NCI-H226 (cell line): ENCODE data around the gene CIRBP.
"Not testable (repeated sequence)": the region's sequence is repeated elsewhere in the genome, so short reads cannot be mapped to it uniquely, and the experiment has no call there.

Experiments
- DNase-seq: peaks from one replicate; pipeline ENCODE4 v3.0.0-alpha.2; 2015

The CIRBP gene

DNA sequence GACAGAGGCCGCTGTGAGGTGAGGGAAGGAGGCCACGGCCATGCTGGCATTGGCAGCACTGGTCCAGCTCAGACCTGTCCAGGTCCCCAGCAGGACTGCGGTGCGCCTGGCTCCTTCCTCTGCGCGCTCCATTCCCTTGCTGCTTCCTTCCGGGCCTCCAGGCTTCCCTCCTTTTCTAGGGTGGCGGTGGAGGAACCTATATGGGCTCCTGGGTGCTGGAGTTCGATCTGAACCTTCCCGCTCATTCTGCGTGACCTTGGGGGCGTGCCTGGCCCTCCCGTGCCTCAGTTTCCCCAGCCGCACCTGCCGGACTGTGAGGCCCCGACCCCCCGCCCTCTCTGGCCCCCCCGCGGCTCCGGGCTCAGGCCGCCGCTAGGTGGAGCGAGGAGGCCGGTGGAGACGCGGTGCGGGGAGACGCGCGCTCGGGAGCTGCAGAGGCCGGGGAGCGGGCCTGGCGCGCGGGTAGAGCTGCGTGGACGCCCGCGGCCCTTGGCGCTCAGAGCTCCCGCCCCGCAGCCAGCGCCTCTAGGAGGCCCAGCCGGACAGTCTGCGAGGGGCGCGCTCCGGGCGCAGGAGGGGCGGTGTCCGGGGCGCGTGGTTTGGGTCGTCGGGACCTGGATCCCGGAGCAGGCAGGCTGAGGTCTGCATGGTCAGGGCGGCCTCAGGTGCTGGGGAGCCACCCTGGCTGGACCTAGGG lies 46.5 kb downstream of the CIRBP start:
- peak; percentile 17 for DNase-seq

DNA sequence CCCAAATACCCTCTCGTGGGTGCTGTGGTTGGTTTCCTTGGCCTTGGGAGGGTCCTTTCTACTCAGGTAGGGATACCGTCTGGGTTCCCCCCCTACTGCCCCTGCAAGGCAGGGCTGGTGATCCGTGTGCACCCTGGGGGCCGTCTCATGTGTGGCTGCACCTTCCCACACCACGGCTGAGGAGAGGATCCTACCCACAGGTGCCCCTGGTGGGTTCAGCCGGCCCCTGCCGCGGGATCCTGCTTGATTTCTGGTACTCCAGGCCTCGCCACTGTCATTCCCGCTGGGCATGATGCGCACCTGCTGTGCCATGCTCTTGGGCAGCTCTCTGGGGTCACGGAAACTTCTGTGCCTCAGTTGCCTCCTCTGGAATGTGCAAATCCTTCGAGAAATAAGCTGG lies 47.3 kb downstream of the CIRBP start:
- no peak for DNase-seq

DNA sequence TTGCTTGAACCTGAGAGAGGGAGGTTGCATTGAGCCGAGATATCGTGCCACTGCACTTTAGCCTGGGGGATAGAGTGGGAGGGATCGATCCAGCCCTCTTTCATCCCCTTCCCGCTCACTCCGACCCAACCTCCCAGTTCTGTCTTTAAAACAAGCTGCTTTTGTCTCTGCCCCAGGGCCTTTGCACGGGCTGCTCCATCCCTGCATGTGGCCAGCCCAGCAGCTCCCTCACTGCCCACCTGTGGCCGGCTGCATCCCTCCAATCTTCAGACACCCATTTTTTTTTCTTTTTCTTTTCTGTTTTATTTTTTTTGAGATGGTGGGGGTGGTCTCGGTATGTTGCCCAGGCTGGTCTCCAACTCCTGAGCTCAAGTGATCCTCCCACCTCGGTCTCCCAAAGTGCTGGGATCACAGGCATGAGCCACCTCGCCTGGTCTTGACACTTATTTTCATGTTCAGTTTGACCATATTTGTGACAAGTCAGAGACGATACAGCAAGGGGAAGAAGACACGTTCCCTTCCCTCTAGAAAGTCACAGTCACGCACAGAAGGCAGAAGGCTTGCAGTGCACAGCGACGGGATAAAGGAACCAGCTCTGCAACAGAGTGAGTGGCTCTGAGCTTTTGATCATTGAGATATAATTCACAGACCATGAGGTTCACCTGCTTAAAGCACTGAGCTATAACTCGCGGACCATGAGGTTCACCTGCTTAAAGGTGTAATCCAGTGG lies 48.3 kb downstream of the CIRBP start:
- DNase-seq, result no peak

DNA sequence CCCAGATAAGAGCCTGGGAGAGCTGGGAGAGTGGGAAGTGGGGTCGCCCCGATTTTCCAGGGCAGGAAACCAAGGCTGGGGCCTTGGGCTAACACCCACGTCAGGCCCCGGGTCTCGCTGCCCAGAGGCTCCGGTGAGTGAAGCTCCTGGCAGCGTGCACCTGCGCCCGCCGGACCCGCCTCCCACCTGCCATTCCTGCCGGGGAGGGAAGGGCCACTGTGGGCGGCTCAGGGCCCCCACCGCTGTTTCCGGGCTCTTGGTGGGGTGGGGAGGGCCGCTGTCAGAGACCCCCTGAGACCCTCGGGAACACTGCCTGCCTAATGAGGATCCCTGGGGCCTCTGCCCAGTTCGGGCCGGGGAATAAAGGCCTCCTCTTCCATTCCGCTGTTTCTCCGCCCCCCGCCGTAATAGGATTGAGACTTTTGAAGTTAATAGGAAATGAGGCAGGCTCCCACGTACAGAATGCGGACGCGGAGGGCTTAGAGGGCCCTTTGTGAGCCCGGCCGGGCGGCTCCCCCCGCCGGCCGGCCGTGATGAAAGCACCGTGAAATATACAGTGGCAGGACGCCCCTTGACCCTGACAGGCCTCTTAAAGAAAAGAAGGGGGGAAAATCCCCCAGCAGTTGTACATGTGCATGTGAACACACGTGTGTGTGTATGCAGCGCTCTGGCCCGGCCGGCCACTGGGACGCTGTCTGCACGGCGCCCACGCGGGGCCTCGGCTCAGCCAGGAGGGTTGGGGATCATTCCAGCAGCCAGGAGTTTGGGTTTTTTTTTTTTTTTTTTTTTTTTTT lies 49.7 kb downstream of the CIRBP start:
- no peak for DNase-seq

DNA sequence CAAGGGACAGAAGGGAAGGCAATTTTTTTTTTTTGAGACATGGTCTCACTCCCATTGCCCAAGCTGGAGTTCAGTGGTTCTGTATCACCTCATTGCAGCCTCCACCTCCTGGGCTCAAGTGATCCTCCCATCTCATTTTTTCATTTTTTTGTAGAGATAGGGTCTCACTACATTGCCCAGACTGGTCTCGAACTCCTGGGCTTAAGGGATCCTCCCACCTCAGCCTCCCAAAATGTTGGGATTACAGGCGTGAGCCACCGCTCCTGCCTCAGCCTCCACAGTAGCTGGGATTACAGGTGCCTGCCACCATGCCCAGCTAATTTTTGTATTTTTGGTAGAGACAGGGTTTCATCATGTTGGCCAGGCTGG lies 51.1 kb downstream of the CIRBP start:
- DNase-seq, result not testable (repeated sequence)

DNA sequence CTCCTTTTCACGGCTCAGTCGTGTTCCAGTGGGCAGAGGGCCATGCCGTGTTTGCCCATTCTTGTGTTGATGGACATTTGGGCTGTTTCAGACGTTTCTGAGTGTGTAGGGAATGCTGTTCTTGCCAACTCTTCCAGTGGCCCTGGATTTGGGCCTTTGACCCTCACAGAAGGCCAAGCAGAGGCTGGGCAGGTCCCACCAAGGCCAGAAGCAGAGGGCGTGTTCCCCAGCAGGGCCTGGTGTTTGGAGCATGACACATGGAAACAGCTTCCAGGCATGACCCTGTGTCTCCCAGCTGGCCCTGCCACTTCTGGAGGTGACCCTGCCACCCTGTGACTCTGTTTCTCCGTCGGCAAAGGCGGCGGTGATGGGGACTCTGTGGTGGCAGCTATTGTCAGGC lies 52.4 kb downstream of the CIRBP start:
- no peak for DNase-seq

DNA sequence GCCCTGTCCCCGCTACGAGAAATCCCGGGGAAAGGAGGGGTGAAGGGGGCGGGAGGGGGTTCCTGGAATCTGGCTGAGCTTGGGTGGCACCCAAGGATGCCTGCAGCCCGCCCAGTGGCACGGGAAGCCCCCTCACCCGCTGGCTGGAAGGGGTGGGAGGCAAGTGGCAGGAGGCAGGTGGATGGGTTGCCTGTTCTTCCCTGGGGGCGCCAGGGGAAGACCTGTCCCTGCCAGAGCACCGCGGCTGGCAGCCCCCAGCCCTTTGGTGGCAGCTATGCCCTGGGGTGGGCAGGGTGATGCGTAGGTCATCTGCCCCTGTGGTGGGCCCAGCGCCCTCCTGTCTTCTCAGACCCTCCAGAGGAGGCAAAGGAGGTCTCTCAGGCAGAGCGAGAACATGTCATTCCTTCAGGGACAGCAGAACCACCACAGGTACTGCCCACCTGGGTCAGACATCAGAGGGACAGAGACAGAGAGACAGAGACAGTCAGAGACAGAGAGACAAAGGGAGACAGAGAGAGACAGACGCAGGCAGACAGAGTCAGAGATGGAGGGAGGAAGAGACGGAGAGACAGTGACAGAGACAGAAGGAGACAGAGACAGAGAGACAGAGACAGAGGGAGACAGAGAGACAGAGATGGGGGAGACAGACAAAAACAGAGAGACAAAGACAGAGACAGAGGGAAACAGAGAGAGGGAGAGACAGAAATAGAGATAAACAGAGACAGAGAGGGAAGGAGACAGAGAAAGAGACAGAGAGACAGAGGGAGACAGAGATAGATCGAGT lies 53.3 kb downstream of the CIRBP start:
- DNase-seq, result no peak

DNA sequence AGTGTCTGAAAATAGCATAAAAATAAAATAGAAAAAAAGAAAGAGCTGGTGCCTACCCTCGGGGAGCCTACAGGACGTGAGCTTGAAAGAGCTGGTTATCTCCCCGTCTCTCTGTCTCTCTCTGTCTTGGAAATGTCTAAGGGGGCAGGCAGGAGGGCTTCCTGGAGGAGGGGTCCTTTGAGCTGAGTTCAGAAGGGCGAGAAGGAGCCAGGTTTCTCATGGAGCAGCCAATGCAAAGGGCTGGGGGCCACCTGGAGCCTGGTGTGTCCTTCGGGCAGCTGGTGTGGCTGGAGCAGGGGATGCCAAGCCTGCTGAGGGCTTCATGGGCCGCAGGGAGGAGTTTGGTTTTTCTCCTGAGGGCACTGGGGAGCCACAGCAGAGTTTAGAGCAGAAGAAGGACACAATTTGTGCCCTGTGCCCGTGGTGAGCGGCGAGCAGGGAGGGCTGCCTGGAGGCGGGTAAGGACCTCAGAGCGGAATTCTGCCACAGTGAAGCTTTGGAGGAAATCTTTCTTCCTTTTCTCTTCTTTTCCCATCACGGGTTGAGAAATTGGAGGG lies 55.2 kb downstream of the CIRBP start:
- no peak for DNase-seq
